ENCODE measurements around the gene CDH24. TPM values are rescaled to one million over a fixed set of nuclear protein-coding genes. Genes with fewer than 3 reads are reported as not detected.

The CDH24 gene
- total RNA-seq, 1 donor from 2014 or later = 5.9 TPM

DNA sequence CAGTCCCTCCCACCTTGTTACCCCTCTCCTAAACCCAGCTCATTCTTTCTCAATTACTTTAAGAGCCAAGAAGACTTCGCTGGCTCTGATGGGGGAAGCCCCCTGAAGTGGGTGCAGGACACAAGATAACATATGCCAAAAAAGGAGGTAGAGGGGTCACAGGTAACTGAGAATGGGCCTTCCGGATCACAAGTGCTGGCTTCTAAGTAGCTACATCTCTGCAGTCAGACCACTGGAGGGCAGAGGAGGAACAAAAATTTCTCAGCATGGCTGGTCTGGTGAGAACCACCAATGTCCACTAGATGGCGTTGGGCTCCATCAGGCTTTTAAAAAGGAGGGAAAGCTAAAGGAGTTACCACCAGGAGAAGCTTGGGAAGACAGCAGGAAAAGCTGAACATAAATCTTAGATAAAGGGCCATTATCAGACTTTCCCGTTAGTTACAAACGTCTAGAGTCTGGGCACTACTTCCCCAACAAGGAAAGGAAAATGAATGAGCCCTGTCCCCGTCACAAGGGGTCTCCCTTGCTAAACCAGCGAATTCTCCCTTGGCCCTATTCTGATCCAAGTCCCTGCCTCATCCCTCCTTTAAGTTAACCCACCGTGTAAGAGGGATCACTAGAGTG lies 11.6 kb upstream of the CDH24 start:
- Histone ChIP-seq H3K4me3 (ENCODE audit: low read depth, low read length) (no peak overlapping the region), H3K27me3 (ENCODE audit: control insufficient read depth, insufficient read depth, low read length) (no peaks in the 10 kb centered on the region), H3K36me3 (ENCODE audit: control insufficient read depth, insufficient read depth, low read length) (peaks cover 11% of the 10 kb centered on the region)
- DNase-seq (ENCODE audit: low read depth) = peak; percentile 70
- TF ChIP-seq, protein P1, sequence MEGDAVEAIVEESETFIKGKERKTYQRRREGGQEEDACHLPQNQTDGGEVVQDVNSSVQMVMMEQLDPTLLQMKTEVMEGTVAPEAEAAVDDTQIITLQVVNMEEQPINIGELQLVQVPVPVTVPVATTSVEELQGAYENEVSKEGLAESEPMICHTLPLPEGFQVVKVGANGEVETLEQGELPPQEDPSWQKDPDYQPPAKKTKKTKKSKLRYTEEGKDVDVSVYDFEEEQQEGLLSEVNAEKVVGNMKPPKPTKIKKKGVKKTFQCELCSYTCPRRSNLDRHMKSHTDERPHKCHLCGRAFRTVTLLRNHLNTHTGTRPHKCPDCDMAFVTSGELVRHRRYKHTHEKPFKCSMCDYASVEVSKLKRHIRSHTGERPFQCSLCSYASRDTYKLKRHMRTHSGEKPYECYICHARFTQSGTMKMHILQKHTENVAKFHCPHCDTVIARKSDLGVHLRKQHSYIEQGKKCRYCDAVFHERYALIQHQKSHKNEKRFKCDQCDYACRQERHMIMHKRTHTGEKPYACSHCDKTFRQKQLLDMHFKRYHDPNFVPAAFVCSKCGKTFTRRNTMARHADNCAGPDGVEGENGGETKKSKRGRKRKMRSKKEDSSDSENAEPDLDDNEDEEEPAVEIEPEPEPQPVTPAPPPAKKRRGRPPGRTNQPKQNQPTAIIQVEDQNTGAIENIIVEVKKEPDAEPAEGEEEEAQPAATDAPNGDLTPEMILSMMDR (IDR thresholded peaks at IDR 0.05; ENCODE audit: insufficient read depth, low read length, poor library complexity, severe bottlenecking) = peak; percentile 99

DNA sequence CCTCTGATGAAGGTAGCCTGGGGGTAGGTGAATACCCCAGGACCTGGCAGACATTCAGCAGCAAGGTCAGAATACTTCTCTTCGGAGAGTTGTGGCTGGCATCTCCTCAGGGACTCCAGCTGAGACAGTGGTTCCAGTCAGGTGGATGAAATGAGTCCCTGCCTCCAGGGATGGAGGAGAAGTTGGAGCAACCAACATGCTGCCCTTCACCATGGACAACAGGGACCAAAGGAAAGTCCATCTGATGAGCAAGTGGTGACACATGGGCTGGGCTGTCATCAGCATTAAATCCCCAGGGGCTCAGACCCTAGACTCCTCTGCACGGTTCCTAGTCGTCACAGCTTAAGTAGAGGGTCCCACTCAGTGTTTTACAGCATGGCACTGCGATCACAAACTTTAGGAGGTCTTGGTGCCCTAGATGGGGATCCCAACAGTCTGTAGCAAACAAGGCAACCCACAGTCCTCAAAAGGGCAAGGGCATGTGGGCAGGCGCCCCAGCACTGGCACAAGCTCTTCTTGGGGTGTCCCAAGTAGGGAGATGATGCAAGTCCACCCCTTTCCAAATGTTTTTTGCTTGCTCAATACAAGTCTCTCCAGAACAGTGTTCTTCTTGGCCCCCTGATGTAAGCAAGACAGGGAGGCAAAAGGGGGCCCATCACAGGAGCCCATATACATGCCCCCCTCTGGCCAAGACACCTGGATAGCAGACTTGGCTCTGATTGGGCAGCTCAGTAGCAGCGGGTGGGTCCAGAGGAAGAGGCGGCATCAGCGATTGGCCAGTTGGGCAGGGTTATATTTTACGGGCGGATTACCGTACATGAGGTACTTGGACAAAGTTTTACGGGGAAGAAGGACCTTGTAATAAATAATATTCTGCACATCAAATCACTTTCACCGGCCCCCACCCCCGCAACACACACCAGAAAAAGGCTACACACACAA lies 10.8 kb upstream of the CDH24 start:
- peaks cover 13% of the 10 kb centered on the region for H3K36me3 ChIP-seq (ENCODE audit: control insufficient read depth, insufficient read depth, low read length)
- TF ChIP-seq, protein P1 (IDR thresholded peaks at IDR 0.05; ENCODE audit: insufficient read depth, low read length, poor library complexity, severe bottlenecking) = no peak

DNA sequence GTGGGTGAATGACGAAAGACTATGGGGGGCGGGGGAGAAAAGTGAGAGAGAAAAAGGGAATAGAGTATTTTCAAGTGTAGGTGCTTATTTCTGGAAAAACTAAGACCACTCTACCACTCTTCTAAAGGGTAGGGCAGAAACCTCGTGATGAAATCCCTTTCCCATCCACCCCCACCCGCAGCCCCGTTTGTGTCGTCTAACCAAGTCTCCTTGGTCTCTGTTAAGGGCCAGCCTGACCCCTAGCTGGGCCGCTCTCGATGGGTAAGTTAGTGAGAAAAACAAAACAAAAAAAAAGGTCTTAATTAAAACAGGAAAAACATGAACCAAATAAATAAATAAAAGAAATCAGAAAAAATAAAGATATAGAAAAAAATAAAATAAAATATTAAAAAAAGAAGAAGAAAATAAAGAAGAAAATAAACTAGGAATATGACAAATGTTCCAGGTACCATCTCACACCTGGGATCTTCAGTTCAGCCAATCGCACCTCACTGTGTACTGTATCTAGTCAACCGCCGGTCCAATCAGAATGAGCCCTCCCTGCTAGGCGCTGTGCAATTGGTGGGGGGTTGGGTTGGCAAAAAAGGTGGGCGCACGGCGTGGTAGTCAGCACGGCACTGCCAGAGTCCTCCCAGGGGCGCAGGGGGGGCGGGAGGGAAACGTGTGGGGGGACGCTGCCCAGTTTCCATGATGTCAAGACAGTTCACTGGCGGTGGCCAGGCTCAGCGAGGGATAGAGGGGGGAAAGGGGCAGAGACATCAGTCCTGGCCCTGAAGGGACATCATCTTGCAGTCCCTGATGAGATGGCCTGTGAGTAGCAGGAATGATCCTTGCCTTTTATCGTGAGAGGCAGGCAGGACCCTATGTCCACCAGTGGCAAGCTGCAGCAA lies 9.8 kb upstream of the CDH24 start:
- Histone ChIP-seq H3K27me3 (ENCODE audit: control insufficient read depth, insufficient read depth, low read length) (no peaks in the 10 kb centered on the region), H3K4me3 (ENCODE audit: low read depth, low read length) (no peak overlapping the region), H3K36me3 (ENCODE audit: control insufficient read depth, insufficient read depth, low read length) (peaks cover 13% of the 10 kb centered on the region)
- no peak for DNase-seq (ENCODE audit: low read depth)
- TF ChIP-seq, protein P1 (IDR thresholded peaks at IDR 0.05; ENCODE audit: insufficient read depth, low read length, poor library complexity, severe bottlenecking) = no peak

More for the DNA sequence above, 10.8 kb upstream of the CDH24 start:
- H3K27me3 ChIP-seq (ENCODE audit: control insufficient read depth, insufficient read depth, low read length) = no peaks in the 10 kb centered on the region
- H3K4me3 ChIP-seq (ENCODE audit: low read depth, low read length) = no peak overlapping the region
- no peak for DNase-seq (ENCODE audit: low read depth)

DNA sequence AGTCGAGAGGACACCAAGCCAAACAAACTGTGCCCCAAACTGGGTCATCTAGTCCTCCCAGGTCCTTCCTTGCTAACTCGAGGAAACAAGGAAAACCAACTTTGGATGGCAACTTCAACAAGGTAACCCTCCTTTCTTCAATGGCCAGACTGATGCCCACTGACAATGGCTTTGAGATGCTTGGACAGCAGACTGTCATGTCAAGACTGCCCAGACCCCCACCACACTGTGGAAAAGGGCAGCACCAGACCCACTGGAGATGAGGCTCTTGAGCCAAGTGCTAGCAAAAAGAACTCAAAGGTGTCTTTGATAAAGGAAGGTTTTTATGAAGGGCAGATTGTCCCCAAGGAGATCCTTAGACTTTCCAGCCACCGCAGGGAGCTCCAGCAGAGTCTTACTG lies 9.0 kb upstream of the CDH24 start:
- Histone ChIP-seq H3K27me3 (ENCODE audit: control insufficient read depth, insufficient read depth, low read length) (no peaks in the 10 kb centered on the region), H3K4me3 (ENCODE audit: low read depth, low read length) (no peak overlapping the region), H3K36me3 (ENCODE audit: control insufficient read depth, insufficient read depth, low read length) (peaks cover 13% of the 10 kb centered on the region)
- DNase-seq (ENCODE audit: low read depth) = no peak
- TF ChIP-seq, protein P1 (IDR thresholded peaks at IDR 0.05; ENCODE audit: insufficient read depth, low read length, poor library complexity, severe bottlenecking) = no peak

DNA sequence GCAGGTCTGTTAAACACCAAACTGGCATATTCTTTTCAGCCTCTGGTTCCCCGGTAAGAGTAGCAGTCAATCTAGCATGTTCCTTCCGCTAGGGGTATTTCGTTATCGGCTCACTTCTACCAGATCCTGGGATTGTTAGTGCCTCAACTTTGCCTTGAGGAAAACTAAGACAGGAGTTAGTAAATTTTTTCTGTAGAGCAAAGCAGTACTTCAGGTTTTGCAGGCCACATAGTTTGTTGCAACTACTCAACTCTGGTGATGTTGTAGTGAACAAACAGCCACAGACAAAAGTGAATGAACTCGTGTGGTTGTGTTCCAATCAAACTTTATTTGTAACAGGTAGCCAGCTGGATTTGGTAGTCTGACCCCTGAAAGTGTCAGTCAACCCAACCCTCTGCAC lies 6.3 kb upstream of the CDH24 start:
- H3K27me3 ChIP-seq (ENCODE audit: control insufficient read depth, insufficient read depth, low read length) = no peaks in the 10 kb centered on the region
- DNase-seq (ENCODE audit: low read depth) = no peak
- H3K4me3 ChIP-seq (ENCODE audit: low read depth, low read length) = no peak overlapping the region
- TF ChIP-seq, protein P1 (IDR thresholded peaks at IDR 0.05; ENCODE audit: insufficient read depth, low read length, poor library complexity, severe bottlenecking) = no peak
- peaks cover 15% of the 10 kb centered on the region for H3K36me3 ChIP-seq (ENCODE audit: control insufficient read depth, insufficient read depth, low read length)
